K562 (cell line): ENCODE results near the gene SCAMP1. TPM values are rescaled to one million over a fixed set of nuclear protein-coding genes. Genes with fewer than 3 reads are reported as not detected.

Experiments
- CBFA2T2 ChIP-seq: fragments of 450-650 bp; conservative IDR thresholded peaks from 2 replicates; pipeline ENCODE4 v1.6.1; 2017; ENCODE audit warnings: mild to moderate bottlenecking
- CEBPB ChIP-seq: fragments of 450-650 bp; IDR thresholded peaks from 2 replicates; pipeline ENCODE4 v1.6.1; 2016; ENCODE audit warnings: missing genetic modification characterization, missing compliant biosample characterization
- CHD2 ChIP-seq: IDR thresholded peaks from 2 replicates; pipeline ENCODE4 v1.6.1; 2011; ENCODE audit warnings: low read depth, low read length
- HDAC8 ChIP-seq: fragments of 450-650 bp; IDR thresholded peaks from 2 replicates; pipeline ENCODE4 v1.6.1; 2016; ENCODE audit warnings: mild to moderate bottlenecking, missing genetic modification characterization, moderate library complexity, missing compliant biosample characterization
- HINFP ChIP-seq: fragments of 450-650 bp; conservative IDR thresholded peaks from 2 replicates; pipeline ENCODE4 v1.6.1; 2016; ENCODE audit warnings: missing genetic modification characterization, low read depth, mild to moderate bottlenecking, control low read depth, missing compliant biosample characterization
- KLF1 ChIP-seq: fragments of 450-650 bp; IDR thresholded peaks from 2 replicates; pipeline ENCODE4 v1.6.1; 2016; ENCODE audit warnings: missing genetic modification characterization, missing compliant biosample characterization
- MCM3 ChIP-seq: fragments of 450-650 bp; IDR thresholded peaks from 2 replicates; pipeline ENCODE4 v1.6.1; 2016
- MECOM ChIP-seq: fragments of 250-450 bp; sonication (Bioruptor Pico); IDR thresholded peaks from 2 replicates; pipeline ENCODE4 v1.8.0; 2022; ENCODE audit warnings: inconsistent platforms
- NR4A1 ChIP-seq, 2 experiments: fragments of 250-450 bp in 1 of 2; fragments of 450-650 bp in 1 of 2; sonication (Bioruptor Pico) in 1 of 2; IDR thresholded peaks; 2 replicates each; pipeline versions ENCODE4 v1.4.0 to v1.6.1; 2016 to 2020; ENCODE audit warnings: mild to moderate bottlenecking in 2 of 2, missing compliant biosample characterization in 1 of 2, missing genetic modification characterization in 1 of 2, moderate library complexity in 1 of 2
- PCBP2 ChIP-seq: fragments of 200-400 bp; formaldehyde crosslinking; IDR thresholded peaks from 2 replicates; pipeline ENCODE4 v1.6.1; 2018; ENCODE audit warnings: low read length, low read depth, mild to moderate bottlenecking, moderate library complexity; ENCODE audit not compliant: poor library complexity, severe bottlenecking
- TCF7 ChIP-seq: sonication (generic); IDR thresholded peaks from 2 replicates; pipeline ENCODE4 v1.6.1; 2016; ENCODE audit warnings: antibody characterized with exemption, borderline replicate concordance
- ZBTB33 ChIP-seq: sonication (generic); formaldehyde crosslinking; IDR thresholded peaks from 2 replicates; pipeline ENCODE4 v1.8.1; 2023; ENCODE audit warnings: mild to moderate bottlenecking, missing genetic modification reagents
- ZNF23 ChIP-seq: fragments of 250-450 bp; sonication (Bioruptor Pico); IDR thresholded peaks from 2 replicates; pipeline ENCODE4 v1.4.0; 2020; ENCODE audit warnings: mild to moderate bottlenecking
- ZNF318 ChIP-seq, 2 experiments: fragments of 450-650 bp; IDR thresholded peaks; 2 replicates each; pipeline ENCODE4 v1.6.1; 2016; ENCODE audit warnings: mild to moderate bottlenecking in 2 of 2, borderline replicate concordance in 1 of 2, low read depth in 1 of 2, moderate library complexity in 1 of 2
- ZNF431 ChIP-seq: sonication (generic); formaldehyde crosslinking; IDR thresholded peaks from 2 replicates; pipeline ENCODE4 v1.8.0; 2022; ENCODE audit warnings: mild to moderate bottlenecking, missing genetic modification reagents
- ZNF79 ChIP-seq: fragments of 250-450 bp; sonication (Bioruptor Pico); IDR thresholded peaks from 2 replicates; pipeline ENCODE4 v1.4.0; 2020; ENCODE audit warnings: low read depth, mild to moderate bottlenecking, moderate library complexity
- polyA plus RNA-seq, 8 experiments: library from polyadenylated mRNA; depleted of rRNA in 4 of 8; stranded (reverse) in 5 of 8; unstranded in 3 of 8; fragments of >200 nt; fragmentation: Nextera tagmentation in 2 of 8; fragmentation: Illumina TruSeq in 1 of 8; extraction: Ambion mirVana in 2 of 8; extraction: Trizol in 1 of 8; gene quantifications; 2 replicates each; pipeline versions ENCODE4 v1.2.1 to v1.2.3, GENCODE V29; 2011 to 2014; ENCODE audit warnings: inconsistent platforms in 1 of 8, missing spikeins in 1 of 8
- total RNA-seq, 7 experiments: library from RNA; depleted of rRNA in 6 of 7; stranded (reverse); fragments of >200 nt in 6 of 7; fragmentation: Illumina TruSeq in 2 of 7; extraction: Trizol in 2 of 7; gene quantifications; 2 replicates each; pipeline versions ENCODE4 v1.2.1 to v1.2.3, GENCODE V29; 2011 to 2021; ENCODE audit warnings: low replicate concordance in 1 of 7

The SCAMP1 gene
- total and polyA plus RNA-seq, 9 of the 15 experiments (the other 6 are each of a cell fraction or from before 2014, with no cell fraction given) = 5.4 to 23.9 (median 13.8) TPM

GRCh38 chr5:78527054-78527859 is 166.8 kb downstream of the SCAMP1 start (continued):
- no peak for TF ChIP-seq ZBTB33 (CRISPR knock-in tag)
- no peak for TF ChIP-seq ZNF431 (CRISPR knock-in tag)
- TF ChIP-seq TCF7 = no peak
- no peak for TF ChIP-seq NR4A1 (CRISPR knock-in tag; IDR thresholded peaks at IDR 0.05)
- no peak for TF ChIP-seq NR4A1 (tag; IDR thresholded peaks at IDR 0.05)
- no peak for TF ChIP-seq ZNF79 (CRISPR knock-in tag)
- TF ChIP-seq CBFA2T2 = no peak
- no peak for TF ChIP-seq CHD2
- TF ChIP-seq PCBP2 = no peak
- TF ChIP-seq ZNF23 = no peak
- no peak for TF ChIP-seq HINFP (tag)
- no peak for TF ChIP-seq KLF1 (tag)
- TF ChIP-seq ZNF318 (IDR thresholded peaks at IDR 0.05; ENCODE audit: borderline replicate concordance in 1 of 2, low read depth in 1 of 2) = peak in 1 of 2 experiments; percentile 91; a peak in 2 of 4 replicates
- no peak for TF ChIP-seq HDAC8 (tag)
- TF ChIP-seq CEBPB (tag) = peak; percentile 35; the same call in 1 of the 2 replicates
- no peak for TF ChIP-seq MCM3
- TF ChIP-seq MECOM (CRISPR knock-in tag) = no peak
